ENCODE measurements around the gene RANBP1.
A peak's percentile ranks its signal among the peaks of the same experiment; 100 is the strongest.
"Not testable (repeated sequence)": the region's sequence is repeated elsewhere in the genome, so short reads cannot be mapped to it uniquely, and the experiment has no call there.

Gene RANBP1

GRCh38 chr22:20115691-20116375 is at the start of gene RANBP1:
Gene RANBP1, plus strand, starts transcription at chr22:20116104. Its CDS starts 81 bp downstream, at chr22:20116185.
- no peak for DNase-seq (ENCODE audit: low read depth in 2 of 2)

GRCh38 chr22:20066617-20067383 is 49.1 kb upstream of the RANBP1 start:
- no peak for DNase-seq (ENCODE audit: low read depth in 2 of 2)

GRCh38 chr22:20067384-20067682 is 48.6 kb upstream of the RANBP1 start:
- DNase-seq (ENCODE audit: low read depth in 2 of 2): not testable (repeated sequence)

- DNase-seq (ENCODE audit: low read depth in 2 of 2): no peak
Observed at GRCh38 chr22:20068640-20069039, 47.3 kb upstream of the RANBP1 start.

- no peak for DNase-seq (ENCODE audit: low read depth in 2 of 2)
Observed at GRCh38 chr22:20069331-20070042, 46.4 kb upstream of the RANBP1 start.

- no peak for DNase-seq (ENCODE audit: low read depth in 2 of 2)
Observed at GRCh38 chr22:20071524-20071972, 44.4 kb upstream of the RANBP1 start.

- no peak for DNase-seq (ENCODE audit: low read depth in 2 of 2)
Observed at GRCh38 chr22:20076627-20077172, 39.2 kb upstream of the RANBP1 start.

- peak; percentile 92 for DNase-seq (ENCODE audit: low read depth in 2 of 2)
Observed at GRCh38 chr22:20079745-20080444, 36.0 kb upstream of the RANBP1 start, which contains the start of gene DGCR8. Gene DGCR8, plus strand, starts transcription at chr22:20080241. Its CDS starts 5,723 bp downstream, at chr22:20085964.

- DNase-seq (ENCODE audit: low read depth in 2 of 2): peak in 1 of 2 experiments; percentile 13
Observed at GRCh38 chr22:20080445-20080775, 35.5 kb upstream of the RANBP1 start.

- DNase-seq (ENCODE audit: low read depth in 2 of 2): peak in 1 of 2 experiments; percentile 4
Observed at GRCh38 chr22:20080776-20081654, 34.9 kb upstream of the RANBP1 start.

- DNase-seq (ENCODE audit: low read depth in 2 of 2): no peak
Observed at GRCh38 chr22:20083157-20083890, 32.6 kb upstream of the RANBP1 start.

GRCh38 chr22:20083891-20084546 is 31.9 kb upstream of the RANBP1 start:
- DNase-seq (ENCODE audit: low read depth in 2 of 2): no peak

GRCh38 chr22:20084547-20085413 is 31.1 kb upstream of the RANBP1 start:
- no peak for DNase-seq (ENCODE audit: low read depth in 2 of 2)

- DNase-seq (ENCODE audit: low read depth in 2 of 2): no peak
Observed at GRCh38 chr22:20085651-20086050, 30.3 kb upstream of the RANBP1 start.

GRCh38 chr22:20086101-20086599 is 29.8 kb upstream of the RANBP1 start:
- no peak for DNase-seq (ENCODE audit: low read depth in 2 of 2)

GRCh38 chr22:20086763-20087162 is 29.1 kb upstream of the RANBP1 start:
- no peak for DNase-seq (ENCODE audit: low read depth in 2 of 2)

GRCh38 chr22:20087319-20088262 is 28.3 kb upstream of the RANBP1 start:
- no peak for DNase-seq (ENCODE audit: low read depth in 2 of 2)

Data from fibroblast of skin of left quadriceps (primary cell).